Kidney capillary endothelial cell (primary cell): ENCODE measurements around the gene FAM200B.
"Not testable (repeated sequence)": the region's sequence is repeated elsewhere in the genome, so short reads cannot be mapped to it uniquely, and the experiment has no call there.

ENCODE experiments used
- DNase-seq: peaks from one replicate; pipeline ENCODE4 v3.0.0-alpha.2; 2018; ENCODE audit warnings: low spot score

FAM200B gene

DNA sequence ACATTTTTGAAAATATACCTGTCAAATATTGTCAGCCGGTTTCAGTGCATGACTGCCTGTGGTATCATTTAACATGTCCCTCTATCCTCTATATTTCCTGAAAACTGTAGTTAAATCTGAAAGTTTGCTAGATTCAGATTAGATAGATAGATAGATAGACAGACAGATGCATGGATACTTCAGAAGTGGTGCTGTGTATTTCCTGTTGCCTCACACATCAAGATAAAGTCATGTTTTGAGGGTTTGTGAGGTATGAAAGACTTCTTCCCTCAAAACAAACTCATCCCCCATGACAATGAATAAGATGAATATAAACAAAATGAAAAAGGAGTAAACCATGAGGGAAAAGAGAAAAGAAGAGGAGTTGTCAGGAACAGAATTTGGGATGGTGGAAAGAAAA, 15.2 kb downstream of the FAM200B start:
- no peak for DNase-seq

DNA sequence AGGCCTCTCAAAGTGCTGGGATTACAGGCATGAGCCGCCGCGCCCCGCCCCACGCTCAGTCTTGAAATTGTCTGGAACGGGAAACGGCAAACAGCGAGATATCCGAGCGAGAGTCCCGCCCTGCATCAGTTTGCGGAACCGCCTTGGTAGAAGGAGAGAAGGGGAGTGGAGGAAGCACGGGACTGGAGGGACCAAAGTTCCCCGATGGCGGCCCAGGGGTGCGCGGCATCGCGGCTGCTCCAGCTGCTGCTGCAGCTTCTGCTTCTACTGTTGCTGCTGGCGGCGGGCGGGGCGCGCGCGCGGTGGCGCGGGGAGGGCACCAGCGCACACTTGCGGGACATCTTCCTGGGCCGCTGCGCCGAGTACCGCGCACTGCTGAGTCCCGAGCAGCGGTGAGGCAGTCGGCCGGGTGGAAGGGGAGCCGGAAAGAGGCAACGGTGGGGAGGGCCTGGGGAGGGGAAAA, 21.3 kb downstream of the FAM200B start, which contains the start of gene BST1:
Gene BST1 (plus strand): TSS at position 125 of the 463 bp plus-strand sequence. CDS start 80 bp downstream, at position 205.
- no peak for DNase-seq

GRCh38 chr4:15703439-15703838, 21.8 kb downstream of the FAM200B start:
- no peak for DNase-seq

GRCh38 chr4:15704129-15704528, 22.5 kb downstream of the FAM200B start:
- no peak for DNase-seq

- no peak for DNase-seq
These were observed 25.2 kb downstream of the FAM200B start for GRCh38 chr4:15706646-15707362.

- no peak for DNase-seq
These were observed 25.7 kb downstream of the FAM200B start for GRCh38 chr4:15707363-15707715.

DNA sequence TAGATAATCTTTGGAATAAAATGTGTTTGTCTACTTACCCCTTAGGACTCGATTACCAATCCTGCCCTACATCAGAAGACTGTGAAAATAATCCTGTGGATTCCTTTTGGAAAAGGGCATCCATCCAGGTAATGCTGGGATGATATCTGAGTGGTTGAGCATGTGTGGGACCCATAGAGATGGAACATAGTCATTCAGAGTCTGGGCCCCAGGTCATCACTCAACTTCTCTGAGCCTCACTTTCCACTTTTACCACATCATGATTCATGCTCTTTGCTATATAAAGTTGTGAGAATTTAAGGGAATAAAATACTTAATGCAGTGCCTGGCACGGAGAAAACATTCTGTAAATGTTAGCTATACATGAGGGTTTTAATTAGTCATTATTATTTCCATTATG, 30.1 kb downstream of the FAM200B start:
- no peak for DNase-seq

- DNase-seq = no peak
These were observed 30.6 kb downstream of the FAM200B start for GRCh38 chr4:15712214-15712613.

DNA sequence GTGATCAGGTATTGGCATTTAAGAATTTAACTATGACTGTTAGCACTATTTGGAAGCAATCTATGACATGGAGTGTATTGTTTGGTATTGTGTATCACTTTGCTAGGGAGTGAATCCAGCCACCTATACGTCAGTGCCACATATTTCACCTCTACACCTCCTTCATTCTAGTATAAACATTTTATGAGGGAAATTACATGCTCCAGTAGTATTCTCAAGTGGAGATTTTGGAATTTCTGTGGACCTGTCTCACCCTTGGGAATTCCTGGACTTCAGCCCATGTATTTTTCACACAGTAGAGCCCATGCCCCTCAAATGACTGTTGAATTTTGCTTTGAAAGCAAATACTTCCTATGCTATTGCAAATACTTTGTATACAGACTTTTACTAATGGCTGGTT, 32.5 kb downstream of the FAM200B start:
- no peak for DNase-seq

GRCh38 chr4:15714646-15715435, 33.2 kb downstream of the FAM200B start:
- DNase-seq = no peak

DNA sequence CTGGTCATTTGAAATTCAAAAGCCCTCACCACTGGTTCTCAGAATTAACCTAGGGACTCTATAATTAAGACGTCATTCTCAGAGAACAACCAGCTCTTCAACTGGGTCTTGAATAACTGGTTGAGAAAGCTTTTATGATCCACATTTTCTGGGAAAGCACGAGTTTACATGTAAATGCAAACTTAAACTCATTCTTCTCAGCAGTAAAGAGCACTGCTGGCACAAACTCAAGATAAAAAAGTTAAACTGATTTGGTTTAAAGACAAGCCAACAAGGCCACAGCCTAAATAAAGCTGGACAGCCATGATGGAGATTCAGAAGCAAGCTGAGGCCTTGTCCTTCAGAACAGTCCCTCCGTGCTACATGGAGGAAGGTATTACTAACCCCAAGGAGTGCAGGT, 34.5 kb downstream of the FAM200B start:
- no peak for DNase-seq

GRCh38 chr4:15717086-15717485, 35.5 kb downstream of the FAM200B start:
- no peak for DNase-seq

- no peak for DNase-seq
These were observed 36.2 kb downstream of the FAM200B start for GRCh38 chr4:15717657-15718416.

- DNase-seq = no peak
These were observed 36.8 kb downstream of the FAM200B start for GRCh38 chr4:15718465-15718864.

GRCh38 chr4:15718959-15719358, 37.3 kb downstream of the FAM200B start:
- DNase-seq = no peak

DNA sequence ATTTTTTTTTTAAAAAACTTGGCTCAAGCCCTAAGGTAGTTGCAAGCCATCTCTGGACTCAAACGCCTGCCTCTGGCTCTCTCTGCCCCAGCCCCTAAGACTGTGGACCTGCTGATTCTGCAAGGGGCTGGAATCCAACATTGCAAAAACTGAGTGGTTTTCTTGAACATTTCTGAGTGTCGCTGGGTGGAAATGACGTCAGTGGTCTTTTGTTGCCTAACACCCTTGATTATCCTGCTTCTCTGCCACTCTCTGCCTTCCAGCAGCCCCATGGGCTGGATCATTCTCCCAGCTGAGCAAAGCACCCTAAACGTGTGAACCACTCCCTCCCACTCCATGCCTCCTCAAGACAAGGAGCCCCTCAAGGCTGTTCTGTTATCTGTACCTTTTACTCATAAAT, 37.9 kb downstream of the FAM200B start:
- DNase-seq = no peak

- DNase-seq = no peak
These were observed 39.2 kb downstream of the FAM200B start for GRCh38 chr4:15720851-15721250.

GRCh38 chr4:15725608-15726007, 44.0 kb downstream of the FAM200B start:
- DNase-seq = no peak

- DNase-seq = peak; percentile 60
These were observed 48.4 kb downstream of the FAM200B start for GRCh38 chr4:15729910-15730533.

GRCh38 chr4:15733061-15733460, 51.4 kb downstream of the FAM200B start:
- not testable (repeated sequence) for DNase-seq

DNA sequence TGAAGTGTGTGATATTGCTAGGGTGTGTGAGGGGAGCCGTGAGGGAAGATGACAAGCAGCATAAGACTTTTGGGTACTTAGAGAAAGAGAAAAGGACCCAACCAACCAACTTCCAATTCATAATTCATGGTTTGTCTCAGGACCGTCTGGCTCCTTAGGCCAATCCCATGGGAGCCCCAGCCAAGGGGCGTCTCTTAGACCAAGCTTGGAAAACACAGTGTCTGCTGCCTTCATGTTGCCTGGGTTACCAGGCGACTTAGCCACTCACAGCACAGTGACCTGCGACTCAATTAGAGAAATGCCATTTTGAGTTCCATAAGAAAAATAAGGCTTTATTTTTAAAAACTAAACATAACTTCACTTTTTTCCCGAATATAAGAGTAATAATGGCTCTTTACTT, 53.9 kb downstream of the FAM200B start:
- no peak for DNase-seq

- DNase-seq = no peak
These were observed 55.0 kb downstream of the FAM200B start for GRCh38 chr4:15736514-15737050.
